ENCODE data around the gene HAUS3.

HAUS3 gene, protein sequence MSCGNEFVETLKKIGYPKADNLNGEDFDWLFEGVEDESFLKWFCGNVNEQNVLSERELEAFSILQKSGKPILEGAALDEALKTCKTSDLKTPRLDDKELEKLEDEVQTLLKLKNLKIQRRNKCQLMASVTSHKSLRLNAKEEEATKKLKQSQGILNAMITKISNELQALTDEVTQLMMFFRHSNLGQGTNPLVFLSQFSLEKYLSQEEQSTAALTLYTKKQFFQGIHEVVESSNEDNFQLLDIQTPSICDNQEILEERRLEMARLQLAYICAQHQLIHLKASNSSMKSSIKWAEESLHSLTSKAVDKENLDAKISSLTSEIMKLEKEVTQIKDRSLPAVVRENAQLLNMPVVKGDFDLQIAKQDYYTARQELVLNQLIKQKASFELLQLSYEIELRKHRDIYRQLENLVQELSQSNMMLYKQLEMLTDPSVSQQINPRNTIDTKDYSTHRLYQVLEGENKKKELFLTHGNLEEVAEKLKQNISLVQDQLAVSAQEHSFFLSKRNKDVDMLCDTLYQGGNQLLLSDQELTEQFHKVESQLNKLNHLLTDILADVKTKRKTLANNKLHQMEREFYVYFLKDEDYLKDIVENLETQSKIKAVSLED

DNA sequence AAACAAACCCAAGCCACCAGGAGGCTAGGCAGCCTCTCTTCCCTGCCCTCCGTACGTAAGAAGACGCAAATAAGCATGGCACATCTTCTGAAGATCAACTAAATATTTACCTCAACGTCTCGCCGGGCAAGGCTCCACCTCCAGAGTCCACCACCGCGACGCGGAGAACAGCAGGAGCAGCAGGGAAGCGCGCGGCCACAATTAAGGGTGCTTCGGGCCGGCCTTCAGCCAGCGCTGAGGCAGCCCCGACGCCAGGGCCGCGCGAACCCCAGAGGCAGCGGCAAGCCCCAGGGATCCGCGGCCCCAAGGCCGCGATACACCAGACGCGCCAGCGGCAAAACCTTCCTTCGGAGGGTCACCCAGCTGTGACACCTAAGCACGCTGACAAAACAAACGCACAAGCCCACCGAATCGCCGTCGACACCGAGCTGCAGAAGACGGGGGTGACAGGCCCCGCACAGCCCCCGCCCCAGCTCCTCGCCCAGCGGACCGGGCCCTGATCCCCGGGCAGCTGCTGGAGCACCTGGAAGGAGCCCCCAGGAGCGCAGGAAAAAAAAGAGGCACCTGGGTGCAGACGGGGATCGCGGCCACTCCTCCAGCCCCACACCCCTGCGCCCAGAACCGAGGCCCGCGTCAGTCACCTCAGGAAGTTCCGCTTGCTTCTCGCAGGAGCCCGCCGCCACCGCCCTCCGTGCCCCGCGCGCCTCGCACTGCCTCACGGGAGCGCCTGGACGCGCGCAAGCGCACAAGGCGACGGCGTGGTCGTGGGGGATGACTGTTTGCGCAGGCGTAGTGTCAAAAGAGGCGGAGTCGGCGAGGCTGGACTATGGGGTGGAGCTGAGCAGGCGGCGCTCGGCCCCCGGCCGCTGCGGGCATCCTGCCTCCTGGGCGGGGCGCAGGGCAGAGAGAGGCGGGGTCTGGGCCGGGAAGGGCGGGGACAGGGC lies at the start of gene HAUS3, which contains the start of gene POLN:
HAUS3 (minus strand) TSS at position 712 of the 944 bp plus-strand sequence. CDS start 1,175 bp downstream, outside the sequence.
POLN (minus strand) TSS at position 712 of the 944 bp plus-strand sequence. CDS start 12,890 bp downstream, outside the sequence.
- in situ Hi-C loops (cut with MboI; ENCODE audit: low sequenced_read_pairs) = no loop called here

DNA sequence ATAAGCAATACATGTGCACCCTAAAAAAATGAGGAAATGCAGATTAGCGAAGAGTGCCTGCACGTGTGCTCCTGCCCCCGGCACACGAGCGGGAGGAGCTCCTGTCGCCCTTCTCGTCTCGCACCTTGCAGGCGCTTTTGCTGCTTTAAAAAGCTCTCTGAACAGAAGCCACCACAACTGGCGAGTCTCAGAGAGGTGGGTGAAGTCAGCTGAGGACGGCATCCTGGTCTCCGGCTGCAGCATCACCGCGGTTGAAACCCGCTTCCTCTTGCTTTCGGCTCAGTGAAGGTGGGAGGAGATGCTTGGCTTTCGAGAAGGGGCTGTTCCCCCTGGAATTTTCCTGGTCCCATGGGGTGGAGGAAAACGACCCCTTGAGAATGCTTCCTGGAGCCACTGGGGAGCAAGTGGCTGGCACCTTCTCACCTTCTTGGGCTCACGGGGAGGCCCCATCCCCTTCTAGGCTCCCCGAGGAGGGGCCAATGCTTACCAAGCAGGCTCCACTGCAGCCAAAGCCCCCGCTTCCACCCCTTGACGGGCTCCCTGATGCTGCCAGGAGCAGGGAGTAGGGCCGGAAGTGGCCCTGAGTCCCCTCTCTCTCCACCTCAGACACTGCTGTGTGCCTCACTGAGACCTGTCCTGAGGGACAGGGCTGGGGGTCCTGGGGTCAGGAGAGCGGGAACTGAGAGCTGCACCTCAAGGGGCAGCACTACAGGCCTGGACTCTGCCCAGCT lies 49.2 kb upstream of the HAUS3 start:
- in situ Hi-C loops (cut with MboI; ENCODE audit: low sequenced_read_pairs) = no loop called here

DNA sequence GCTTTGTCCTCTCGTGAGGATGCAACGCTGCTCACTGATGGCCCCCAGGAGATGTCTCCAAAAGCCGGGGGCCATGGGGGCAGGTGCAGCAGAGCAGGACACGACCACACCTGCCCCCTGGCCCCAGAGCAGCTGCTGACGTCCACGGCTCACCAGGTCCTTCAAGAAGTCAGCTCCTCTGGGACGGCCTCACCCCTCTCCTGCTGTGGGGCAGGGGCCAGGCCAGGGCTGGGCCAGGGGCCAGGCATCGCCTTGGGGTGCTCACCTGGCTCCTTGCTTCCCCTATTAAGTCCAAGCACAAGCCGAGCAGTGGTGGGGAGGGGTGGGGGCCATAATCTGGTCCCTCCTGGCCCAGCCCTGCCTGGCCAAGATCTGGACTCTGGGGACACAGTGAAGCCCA lies 48.6 kb upstream of the HAUS3 start:
- in situ Hi-C loops (cut with MboI; ENCODE audit: low sequenced_read_pairs) = no loop called here

DNA sequence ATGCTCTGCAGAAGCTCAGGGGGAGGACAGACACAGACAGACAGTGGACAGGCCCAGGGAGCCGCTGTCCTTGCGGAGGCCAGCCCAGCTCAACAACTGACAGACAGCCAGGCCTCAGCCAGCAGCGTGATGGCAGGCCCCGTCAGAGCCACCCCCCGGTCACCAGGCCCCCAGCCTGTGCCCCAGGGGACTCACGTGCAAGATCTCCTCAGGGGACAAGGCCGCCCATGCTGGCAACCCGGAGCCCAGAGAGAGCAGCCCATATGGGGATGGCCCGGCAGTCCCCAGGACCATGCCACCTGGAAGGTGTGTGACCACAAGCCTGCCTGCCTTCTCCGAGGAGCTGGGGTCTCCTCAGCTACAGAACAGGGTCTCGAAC lies 48.0 kb upstream of the HAUS3 start:
- in situ Hi-C loops (cut with MboI; ENCODE audit: low sequenced_read_pairs) = no loop called here

DNA sequence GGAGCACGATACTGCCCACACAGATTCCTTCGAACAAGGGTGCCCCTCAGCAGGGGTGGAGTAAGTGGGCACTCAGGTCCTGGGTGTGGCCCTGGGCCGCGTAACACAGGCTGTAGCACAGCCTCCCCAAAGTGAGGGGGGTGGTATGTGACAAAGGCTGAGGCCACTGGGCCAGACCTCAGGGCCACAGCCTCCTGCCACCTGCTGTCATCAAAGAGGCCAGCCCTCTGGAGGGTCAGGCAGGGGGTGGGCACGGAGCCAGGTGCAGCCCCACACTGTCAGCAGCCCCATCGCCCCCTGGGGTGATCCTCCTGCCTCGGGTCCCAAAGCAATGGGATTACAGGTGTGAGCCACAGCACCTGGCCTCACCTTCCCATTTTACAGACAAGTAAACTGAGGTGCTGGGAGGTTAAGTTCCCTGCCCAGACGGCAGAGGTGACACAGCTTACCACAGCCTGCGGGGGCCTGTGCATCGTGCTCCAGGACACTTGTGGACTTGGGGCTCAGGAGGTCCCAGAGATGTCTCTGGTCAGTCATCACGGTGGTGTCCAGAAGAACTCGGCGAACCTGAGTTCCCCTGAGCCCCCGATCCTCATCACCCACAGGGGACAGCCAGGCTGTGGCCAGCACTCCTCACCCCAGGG lies 47.5 kb upstream of the HAUS3 start:
- in situ Hi-C loops (cut with MboI; ENCODE audit: low sequenced_read_pairs) = no loop called here

DNA sequence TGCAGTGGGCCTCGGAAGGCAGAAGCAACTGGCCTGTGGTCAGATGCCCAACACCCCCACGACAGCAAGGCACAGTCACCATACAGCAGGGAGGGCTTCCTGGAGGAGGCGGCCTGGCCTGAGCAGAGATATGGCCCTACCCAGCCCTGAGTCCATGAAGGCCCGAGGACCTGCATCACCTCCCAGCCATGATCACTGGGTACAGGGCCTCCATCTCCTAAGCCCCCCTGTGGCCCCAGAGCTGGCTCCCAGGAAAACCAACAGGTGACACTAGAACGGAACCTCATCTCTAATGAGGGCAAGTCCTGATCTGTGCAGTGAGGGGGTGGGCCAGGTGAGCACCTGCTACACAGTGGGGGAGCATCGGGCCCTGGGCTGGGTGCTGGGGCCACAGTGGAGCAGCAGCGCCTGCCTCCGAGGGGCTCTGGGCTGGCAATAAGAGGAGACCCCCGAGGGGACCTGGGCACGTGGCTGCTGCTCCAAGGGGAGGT lies 46.2 kb upstream of the HAUS3 start:
- in situ Hi-C loops (cut with MboI; ENCODE audit: low sequenced_read_pairs) = no loop called here

DNA sequence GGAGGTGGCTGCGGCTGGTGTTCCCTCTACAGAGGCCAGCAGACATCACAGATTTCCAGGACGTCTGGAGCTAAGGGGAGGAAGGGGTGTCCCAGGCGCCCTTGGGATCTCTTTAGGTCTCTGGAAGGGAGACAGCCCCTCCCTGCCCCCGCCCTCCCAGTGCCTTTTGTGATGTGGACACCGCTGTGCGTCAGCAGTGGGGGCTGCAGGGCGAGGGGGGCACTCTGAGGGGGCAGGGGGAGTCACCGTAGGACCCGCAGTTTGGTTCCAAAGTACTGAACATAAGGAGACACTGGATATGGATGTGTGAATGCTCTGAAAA lies 45.6 kb upstream of the HAUS3 start:
- in situ Hi-C loops (cut with MboI; ENCODE audit: low sequenced_read_pairs) = no loop called here

DNA sequence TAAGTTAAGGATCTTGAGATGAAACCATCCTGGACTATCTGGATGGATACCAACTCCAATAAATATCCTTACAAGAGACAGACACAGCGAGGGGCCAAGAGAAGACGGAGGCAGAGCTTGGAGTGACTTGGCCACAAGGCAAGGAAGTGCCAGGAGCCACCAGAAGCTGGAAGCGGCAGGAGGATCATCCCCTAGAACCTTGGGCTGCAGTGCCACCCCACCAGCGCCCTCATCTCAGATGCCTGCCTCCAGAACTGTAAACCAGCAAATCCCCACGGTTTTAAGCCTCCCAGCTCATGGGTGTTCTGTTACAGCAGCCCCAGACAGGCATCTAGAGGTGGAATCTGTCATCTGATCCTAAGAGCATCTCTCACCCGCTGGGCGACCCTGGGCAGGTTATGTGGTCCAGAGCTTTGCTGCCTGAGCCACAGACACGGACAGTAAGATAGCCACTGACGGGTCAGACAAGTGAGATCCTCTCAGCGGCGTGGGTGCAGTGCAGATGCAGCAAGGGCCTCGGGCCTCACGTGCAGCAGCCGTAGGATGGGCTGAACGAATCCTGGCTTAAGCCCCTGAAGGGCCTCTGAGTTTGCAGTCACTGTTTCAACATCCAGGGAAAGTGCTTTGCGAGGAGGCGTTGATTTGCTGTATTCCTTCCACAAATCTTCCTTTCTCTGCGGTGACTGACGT lies 45.1 kb upstream of the HAUS3 start:
- in situ Hi-C loops (cut with MboI; ENCODE audit: low sequenced_read_pairs) = no loop called here

DNA sequence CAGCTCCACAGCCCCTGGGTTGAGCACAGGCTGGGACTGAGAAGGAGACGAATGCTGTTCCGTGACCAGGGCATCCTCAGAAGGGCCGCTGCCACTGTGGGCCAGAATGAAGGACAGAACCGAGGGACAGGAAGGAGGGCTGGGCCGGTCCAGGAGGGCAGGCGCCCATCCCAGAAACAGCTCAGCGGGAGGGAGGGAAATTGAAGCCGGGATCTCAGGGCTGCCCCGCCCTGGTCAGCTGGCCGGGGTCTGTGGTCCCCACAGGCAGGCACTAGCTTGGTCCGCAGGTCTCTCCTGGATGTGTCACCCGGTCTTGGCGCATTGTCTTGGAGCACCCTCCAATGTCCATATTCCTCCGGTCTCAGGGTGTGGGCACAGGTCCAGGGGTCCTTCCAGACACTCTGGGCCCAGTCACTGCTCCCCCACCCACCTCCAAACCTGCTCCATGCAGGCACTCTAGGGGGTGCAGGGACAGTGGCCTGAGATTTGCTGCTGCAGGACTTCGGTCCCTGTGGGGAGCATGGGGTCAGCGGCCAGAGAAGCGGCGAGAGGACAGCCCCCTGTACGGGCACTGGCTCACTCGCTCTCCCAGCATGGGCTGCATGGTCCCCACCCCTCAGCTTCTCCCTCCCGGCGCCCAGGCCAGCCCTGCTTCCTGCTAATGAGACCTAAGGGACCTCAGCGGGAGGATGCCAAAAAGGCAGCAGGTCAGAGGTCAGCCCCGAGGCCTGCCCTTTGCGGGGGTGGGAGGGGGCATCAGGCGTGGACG lies 43.9 kb upstream of the HAUS3 start:
- in situ Hi-C loops (cut with MboI; ENCODE audit: low sequenced_read_pairs) = no loop called here

DNA sequence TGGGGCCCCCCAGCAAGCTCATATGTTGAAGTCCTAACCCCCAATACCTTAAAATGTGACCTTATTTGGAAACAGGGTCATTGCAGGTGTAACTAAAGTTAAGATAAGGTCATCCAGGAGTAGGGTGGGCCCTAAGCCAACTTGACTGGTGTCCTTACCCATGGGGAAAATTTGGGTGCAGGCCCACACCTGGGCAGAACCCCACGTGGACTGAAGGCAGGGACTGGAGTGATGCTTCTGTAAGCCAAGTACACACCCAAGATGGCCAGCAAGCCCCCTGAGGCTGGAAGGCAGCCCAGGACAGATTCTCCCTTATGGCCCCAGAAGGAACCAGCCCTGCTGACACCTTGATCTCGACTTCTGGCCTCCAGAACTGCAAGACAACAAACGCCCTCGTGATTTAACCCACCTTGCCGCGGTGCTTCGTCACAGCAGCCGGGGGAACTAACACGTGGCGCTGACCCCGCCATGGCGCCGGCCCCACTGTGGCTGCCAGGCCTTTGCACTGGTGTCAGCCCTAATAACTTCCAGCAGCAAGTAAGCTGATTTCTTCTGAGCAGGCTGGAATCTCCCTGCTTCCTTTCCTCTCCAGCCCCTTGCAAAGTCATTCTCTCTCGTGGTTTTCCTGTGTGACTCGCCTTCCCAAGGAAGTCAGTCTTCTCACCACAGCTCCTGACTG lies 43.2 kb upstream of the HAUS3 start:
- in situ Hi-C loops (cut with MboI; ENCODE audit: low sequenced_read_pairs) = no loop called here

DNA sequence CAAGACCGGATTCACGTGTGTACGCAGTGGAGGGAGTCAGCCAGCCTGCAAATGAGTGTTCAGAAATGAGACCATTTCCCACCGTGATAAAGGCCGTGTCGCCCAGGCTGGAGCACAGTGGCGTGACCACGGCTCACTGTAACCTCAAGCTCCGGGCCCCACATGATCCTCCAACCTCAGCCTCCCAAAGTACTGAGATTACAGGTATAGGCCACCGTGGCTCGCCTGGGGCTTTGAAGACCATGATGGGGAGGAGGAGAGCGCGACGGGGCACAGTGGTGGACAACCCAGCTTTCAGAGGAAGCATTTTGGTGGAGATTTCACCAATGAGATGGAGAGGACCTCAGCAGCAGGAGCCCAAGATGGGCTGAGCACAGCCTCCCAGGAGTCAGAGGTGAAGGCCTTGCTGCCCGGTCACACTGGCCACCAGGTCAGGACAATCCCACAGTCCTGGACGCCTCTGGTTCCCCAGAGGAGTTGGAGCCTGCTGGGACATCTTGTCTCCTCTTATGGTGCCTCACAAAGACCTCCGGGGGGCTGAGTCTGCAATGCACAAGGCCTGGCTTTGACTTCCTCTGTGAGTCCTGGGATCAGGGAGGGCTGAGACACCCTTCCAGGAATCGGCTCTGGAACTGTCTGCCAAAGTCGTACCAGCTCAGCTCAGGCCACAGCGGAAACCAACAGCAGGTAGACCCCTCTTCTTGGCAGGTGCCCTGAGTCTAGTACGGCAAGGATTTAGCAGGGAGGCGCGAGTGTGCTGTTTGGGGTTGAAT lies 42.4 kb upstream of the HAUS3 start:
- in situ Hi-C loops (cut with MboI; ENCODE audit: low sequenced_read_pairs) = no loop called here

DNA sequence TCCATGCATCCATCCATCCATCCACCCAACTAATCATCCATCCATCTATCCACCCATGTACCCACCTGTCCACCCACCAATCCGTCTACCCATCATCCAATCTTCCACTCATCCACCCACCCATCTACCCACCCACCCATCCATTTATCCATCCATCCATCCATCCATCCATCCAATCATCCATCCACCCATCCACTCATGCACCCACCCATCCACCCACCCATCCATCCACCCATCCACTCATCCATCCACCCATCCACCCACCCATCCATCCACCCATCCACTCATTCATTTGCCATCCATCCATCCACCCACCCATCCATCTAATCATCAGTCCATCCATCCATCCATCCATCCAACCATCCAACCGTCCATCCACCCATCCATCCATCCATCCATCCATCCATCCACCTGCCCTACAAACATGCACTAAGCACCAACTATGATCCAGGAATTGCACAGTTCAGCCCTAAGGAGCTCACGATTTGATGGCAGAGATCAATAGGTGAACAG lies 41.3 kb upstream of the HAUS3 start:
- in situ Hi-C loops (cut with MboI; ENCODE audit: low sequenced_read_pairs) = no loop called here

DNA sequence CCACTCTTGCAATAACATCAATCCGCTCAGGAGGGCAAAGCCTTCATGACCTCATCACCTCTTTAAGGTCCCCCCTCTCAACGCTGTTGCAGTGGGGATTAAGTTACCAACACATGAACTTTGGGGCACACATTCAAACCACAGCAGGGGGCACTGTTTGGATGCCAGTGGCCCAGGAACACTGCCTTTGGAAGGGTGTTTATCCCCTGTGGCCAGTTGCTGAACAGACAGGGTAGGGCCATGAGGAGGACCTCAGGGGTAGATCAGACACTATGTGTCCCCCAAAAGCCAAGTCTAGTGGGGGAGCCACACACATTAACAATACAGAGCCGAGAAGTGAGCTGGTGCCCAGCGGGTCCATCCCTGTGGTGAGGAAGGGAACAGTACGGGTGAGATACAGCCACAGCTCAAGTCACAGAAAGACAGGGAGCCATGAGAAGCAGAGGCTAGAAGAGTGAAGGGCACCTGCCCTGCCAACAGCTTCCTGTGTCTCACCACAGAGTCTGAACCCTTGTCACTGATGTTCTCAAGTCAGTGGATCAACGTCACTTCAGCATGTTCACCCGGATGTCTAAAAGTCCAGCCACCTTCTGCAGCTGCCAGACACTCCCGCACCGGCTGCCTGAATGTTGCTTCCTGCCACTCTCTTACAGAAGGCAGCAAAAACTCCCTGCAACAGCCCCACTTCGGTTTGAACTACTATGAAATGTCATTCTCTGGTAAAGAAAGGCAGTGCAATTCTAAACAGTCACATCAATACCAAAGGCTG lies 39.8 kb upstream of the HAUS3 start:
- in situ Hi-C loops (cut with MboI; ENCODE audit: low sequenced_read_pairs) = no loop called here

DNA sequence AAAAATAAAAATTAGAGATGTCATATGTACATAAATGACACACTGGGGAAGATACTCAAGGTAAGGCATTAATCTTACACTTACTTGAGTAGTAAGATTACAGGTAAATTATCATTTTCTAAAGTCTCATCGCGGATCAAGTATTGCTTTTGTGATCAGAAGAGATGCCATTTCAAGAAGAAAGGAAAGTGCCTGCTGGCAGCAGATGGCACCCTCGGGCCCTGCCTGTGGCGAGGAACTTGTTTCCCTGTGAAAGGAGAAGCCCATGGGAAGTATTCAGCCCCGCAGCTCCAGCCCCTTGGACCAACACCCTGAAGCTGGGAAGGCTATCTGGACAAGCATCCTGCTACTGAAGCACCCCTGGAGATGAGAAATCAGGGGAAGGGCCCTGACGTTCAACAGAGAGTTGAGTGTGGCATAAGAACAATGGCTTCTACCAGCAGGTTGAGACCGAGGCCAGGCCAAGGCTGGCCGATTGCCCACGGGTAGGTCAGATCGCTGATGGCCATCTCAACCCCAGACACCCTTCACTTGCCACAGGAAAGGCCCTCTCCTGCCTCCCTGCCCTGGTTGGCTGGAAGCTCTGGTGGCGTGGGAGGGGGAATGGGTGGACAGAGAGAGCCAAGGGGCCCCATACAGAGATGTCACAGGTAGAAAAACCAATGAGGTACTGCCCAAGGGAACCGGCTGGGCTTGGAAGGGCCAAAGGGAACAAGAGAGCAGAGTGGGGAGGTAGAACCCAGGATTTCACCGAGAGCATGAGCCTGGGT lies 38.8 kb upstream of the HAUS3 start:
- in situ Hi-C loops (cut with MboI; ENCODE audit: low sequenced_read_pairs) = no loop called here

DNA sequence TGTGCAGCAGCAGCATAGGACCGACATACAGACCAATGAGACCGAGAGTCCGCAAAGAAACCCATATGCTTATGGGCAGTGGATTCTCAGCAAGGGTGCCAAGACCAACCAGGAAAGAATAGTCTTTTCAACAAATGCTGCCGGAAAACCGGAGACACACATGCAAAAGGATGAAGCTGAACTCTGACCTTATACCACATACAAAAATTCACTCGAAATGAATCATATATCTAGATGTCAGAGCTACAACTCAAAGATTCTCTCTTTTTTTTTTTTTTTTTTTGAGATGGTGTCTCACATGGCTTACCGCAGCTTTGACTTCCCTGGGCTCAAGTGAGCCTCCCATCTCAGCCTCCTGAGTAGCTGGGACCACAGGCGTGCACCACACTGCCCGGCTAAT lies 36.0 kb upstream of the HAUS3 start:
- in situ Hi-C loops (cut with MboI; ENCODE audit: low sequenced_read_pairs) = no loop called here

Data from HL-60/S4 treated with phorbol 12-myristate 13-acetate at 8.2 ng/mL for 4 days and 3 days (cell line).